Measurements from ENCODE around the gene ATP1A3.

The ATP1A3 gene

DNA sequence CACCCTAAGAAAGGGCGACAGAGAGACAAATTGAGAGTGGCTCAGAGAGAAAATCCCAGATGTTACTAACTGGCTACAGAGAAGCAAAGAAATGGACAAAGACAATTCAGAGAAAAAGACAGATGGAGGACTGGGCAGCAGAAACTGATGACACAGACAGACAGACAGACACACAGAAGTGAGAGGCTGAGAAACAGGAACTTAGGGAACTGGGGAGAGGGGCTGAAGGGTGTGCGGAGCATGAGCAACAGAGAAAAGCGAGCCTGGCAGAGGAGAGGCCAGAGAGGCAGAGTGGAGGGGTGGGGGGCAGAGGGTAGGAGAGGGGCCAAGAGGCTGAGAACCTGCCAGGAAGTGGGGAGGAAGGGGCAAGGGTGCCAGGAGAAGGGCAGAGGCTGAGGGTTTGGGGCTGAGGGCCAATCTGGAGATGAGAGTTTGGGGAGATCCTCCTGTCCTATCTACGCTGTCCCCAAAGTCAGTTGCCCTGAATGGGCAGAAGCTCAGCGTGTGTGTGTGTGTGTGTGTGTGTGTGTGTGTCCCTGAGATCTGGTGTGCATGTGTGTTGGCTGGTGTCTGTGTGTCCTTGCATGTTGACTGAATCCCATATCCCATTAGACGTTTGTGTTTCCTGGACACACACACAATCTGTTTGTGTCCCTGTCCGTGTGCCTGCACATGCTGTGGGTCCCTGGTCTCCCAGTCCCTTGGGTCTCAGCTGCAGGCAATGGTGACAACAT is 60.2 kb downstream of the ATP1A3 start:
- no peak overlapping the region for H2AFZ ChIP-seq (ENCODE audit: low read length, unreplicated experiment)
- H3K4me1 ChIP-seq (ENCODE audit: control insufficient read depth, insufficient read depth, low read length, unreplicated experiment), result peaks cover 15% of the 10 kb centered on the region
- no peak overlapping the region for H3K27ac ChIP-seq (ENCODE audit: low read depth, low read length)

DNA sequence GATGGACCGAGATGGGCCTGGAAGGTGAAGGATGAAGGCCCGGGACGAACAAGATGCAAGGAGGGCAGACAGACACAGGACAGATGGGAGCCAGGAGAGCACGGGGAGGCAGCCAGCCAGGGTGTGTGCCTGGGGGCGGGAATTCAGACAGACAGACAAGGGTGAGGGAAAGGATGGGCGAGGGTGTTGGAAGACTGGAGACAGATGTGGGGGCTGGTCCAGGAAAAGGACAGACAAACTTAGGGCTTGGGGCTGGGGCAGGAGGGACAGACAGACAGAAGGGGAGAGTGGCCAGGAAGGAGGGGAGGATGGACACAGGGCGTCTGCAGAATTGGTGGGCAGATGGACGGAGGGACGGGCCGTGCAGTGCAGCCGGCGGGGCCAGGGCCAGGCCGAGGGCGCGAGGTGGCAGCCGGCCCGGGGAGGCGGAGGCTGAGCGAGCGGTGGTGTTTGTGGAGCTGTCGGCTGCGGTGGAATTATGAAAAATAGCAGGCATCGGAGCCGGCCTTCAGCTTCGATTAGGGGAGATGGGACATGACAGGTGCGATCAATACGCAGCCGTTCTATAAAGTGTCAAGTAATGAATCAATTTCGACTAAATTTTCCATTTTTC is 61.2 kb downstream of the ATP1A3 start:
- H2AFZ ChIP-seq (ENCODE audit: low read length, unreplicated experiment), result no peak overlapping the region
- H3K4me1 ChIP-seq (ENCODE audit: control insufficient read depth, insufficient read depth, low read length, unreplicated experiment), result peaks cover 15% of the 10 kb centered on the region
- no peaks in the 10 kb centered on the region for H3K79me2 ChIP-seq (ENCODE audit: control insufficient read depth, insufficient read depth, low read length, unreplicated experiment)
- no peak overlapping the region for H3K27ac ChIP-seq (ENCODE audit: low read depth, low read length)
- H3K27me3 ChIP-seq (ENCODE audit: insufficient read depth, low read length), result peaks cover 56% of the 10 kb centered on the region
- no peak overlapping the region for H3K4me3 ChIP-seq (ENCODE audit: low read depth, low read length)
- H3K36me3 ChIP-seq (ENCODE audit: insufficient read depth, low read length), result no peaks in the 10 kb centered on the region

More for the DNA sequence above, 60.2 kb downstream of the ATP1A3 start:
- Histone ChIP-seq H3K4me3 (ENCODE audit: low read depth, low read length) (no peak overlapping the region), H3K79me2 (ENCODE audit: control insufficient read depth, insufficient read depth, low read length, unreplicated experiment) (no peaks in the 10 kb centered on the region), H3K36me3 (ENCODE audit: insufficient read depth, low read length) (no peaks in the 10 kb centered on the region), H3K27me3 (ENCODE audit: insufficient read depth, low read length) (peaks cover 47% of the 10 kb centered on the region)

GRCh38 chr19:41932259-41932719 is 61.7 kb downstream of the ATP1A3 start:
- H2AFZ ChIP-seq (ENCODE audit: low read length, unreplicated experiment), result no peak overlapping the region
- H3K4me3 ChIP-seq (ENCODE audit: low read depth, low read length), result no peak overlapping the region
- no peak overlapping the region for H3K27ac ChIP-seq (ENCODE audit: low read depth, low read length)
- H3K36me3 ChIP-seq (ENCODE audit: insufficient read depth, low read length), result no peaks in the 10 kb centered on the region
- peaks cover 56% of the 10 kb centered on the region for H3K27me3 ChIP-seq (ENCODE audit: insufficient read depth, low read length)
- no peaks in the 10 kb centered on the region for H3K79me2 ChIP-seq (ENCODE audit: control insufficient read depth, insufficient read depth, low read length, unreplicated experiment)
- H3K4me1 ChIP-seq (ENCODE audit: control insufficient read depth, insufficient read depth, low read length, unreplicated experiment), result peaks cover 15% of the 10 kb centered on the region

GRCh38 chr19:41930926-41931592 is 63.0 kb downstream of the ATP1A3 start:
- Histone ChIP-seq H3K27me3 (ENCODE audit: insufficient read depth, low read length) (peaks cover 66% of the 10 kb centered on the region), H3K79me2 (ENCODE audit: control insufficient read depth, insufficient read depth, low read length, unreplicated experiment) (no peaks in the 10 kb centered on the region), H3K27ac (ENCODE audit: low read depth, low read length) (no peak overlapping the region), H3K36me3 (ENCODE audit: insufficient read depth, low read length) (no peaks in the 10 kb centered on the region), H2AFZ (ENCODE audit: low read length, unreplicated experiment) (no peak overlapping the region), H3K4me3 (ENCODE audit: low read depth, low read length) (no peak overlapping the region), H3K4me1 (ENCODE audit: control insufficient read depth, insufficient read depth, low read length, unreplicated experiment) (peaks cover 4% of the 10 kb centered on the region)

DNA sequence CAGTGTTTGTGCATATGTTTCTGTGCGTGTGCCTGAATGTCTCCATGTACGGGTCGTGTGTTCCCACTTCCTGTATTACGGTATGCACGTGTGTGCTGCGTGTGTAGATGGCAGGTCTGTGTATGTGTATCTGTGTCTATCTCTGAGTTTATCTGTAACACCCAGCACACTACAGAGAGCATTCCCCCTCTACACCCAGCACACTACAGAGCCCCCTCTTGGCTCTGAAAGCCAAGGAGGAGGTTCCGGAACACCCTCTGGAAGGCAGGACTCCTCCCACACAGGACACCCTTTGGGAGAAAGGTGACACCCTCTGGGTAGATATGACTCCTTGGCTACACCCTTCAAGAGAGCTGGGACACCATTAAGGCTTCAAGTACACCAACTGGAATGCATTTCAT is 63.7 kb downstream of the ATP1A3 start:
- no peak overlapping the region for H3K4me3 ChIP-seq (ENCODE audit: low read depth, low read length)
- H3K36me3 ChIP-seq (ENCODE audit: insufficient read depth, low read length), result no peaks in the 10 kb centered on the region
- H3K27ac ChIP-seq (ENCODE audit: low read depth, low read length), result no peak overlapping the region
- no peak overlapping the region for H2AFZ ChIP-seq (ENCODE audit: low read length, unreplicated experiment)
- H3K4me1 ChIP-seq (ENCODE audit: control insufficient read depth, insufficient read depth, low read length, unreplicated experiment), result no peaks in the 10 kb centered on the region
- H3K27me3 ChIP-seq (ENCODE audit: insufficient read depth, low read length), result peaks cover 68% of the 10 kb centered on the region
- H3K79me2 ChIP-seq (ENCODE audit: control insufficient read depth, insufficient read depth, low read length, unreplicated experiment), result no peaks in the 10 kb centered on the region

DNA sequence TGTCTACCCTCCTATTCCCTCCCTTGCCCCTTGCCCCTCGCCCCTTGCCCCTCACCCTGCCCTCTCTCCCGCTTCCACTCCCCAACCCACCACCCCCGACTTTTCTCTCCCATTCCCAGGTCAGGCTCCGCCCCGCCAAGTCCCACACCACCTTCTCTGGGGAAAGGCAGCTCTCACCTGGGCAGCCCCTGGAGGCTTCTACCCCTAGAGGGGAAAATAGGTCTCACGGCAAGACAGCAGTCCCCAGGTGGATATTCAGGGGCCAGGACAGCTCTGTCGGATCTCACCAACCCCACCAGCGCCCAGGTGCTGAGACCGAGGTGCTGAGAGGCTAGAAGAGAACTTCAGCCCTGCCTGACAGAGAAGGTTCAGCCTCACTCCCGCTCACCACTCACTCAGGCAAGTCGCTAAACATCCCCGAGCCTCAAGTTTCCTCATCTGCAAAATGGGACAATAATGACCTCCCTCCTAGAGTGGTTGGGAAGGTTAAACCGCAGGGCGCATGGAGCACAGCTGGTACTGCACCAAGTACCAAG is 64.4 kb downstream of the ATP1A3 start:
- Histone ChIP-seq H3K79me2 (ENCODE audit: control insufficient read depth, insufficient read depth, low read length, unreplicated experiment) (no peaks in the 10 kb centered on the region), H3K27ac (ENCODE audit: low read depth, low read length) (no peak overlapping the region), H2AFZ (ENCODE audit: low read length, unreplicated experiment) (no peak overlapping the region), H3K27me3 (ENCODE audit: insufficient read depth, low read length) (peaks cover 71% of the 10 kb centered on the region), H3K4me3 (ENCODE audit: low read depth, low read length) (no peak overlapping the region), H3K4me1 (ENCODE audit: control insufficient read depth, insufficient read depth, low read length, unreplicated experiment) (no peaks in the 10 kb centered on the region), H3K36me3 (ENCODE audit: insufficient read depth, low read length) (no peaks in the 10 kb centered on the region)

DNA sequence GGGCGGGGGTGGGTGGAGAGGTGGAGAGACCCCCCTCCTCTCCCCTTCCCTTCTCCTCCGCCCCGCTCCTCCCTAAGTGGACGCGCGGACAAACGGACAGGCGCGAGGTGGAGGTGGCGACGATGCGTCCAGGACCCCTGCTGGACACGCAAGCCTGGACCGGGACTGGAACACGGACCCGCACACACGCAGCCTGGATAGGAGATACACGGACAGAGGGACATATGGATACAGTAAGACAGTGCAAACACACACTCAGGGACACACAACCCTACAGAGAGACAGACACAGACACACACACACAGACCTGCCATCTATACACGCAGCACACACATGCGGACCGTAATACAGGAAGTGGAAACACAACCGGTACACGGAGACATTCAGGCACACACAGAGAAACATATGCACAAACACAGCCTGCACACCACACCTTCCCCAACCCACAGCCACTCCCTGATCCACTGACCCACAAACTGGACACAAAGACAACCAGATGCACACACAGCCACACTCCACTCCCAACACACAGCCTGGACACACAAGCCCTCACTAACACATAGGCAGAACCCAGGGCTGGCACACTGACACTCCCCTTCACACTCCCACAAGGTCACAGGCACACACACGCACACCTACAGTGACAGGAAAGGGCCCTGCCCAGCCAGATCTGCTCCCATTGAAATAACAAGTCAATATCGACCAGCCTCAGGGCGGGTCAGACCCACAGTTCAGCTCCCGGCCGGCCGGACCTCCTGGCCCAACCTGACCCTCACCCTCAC is 65.1 kb downstream of the ATP1A3 start:
- H3K27ac ChIP-seq (ENCODE audit: low read depth, low read length), result no peak overlapping the region
- no peaks in the 10 kb centered on the region for H3K4me1 ChIP-seq (ENCODE audit: control insufficient read depth, insufficient read depth, low read length, unreplicated experiment)
- H3K27me3 ChIP-seq (ENCODE audit: insufficient read depth, low read length), result peaks cover 76% of the 10 kb centered on the region
- no peaks in the 10 kb centered on the region for H3K36me3 ChIP-seq (ENCODE audit: insufficient read depth, low read length)
- H3K4me3 ChIP-seq (ENCODE audit: low read depth, low read length), result peak overlapping the region; percentile 72
- H2AFZ ChIP-seq (ENCODE audit: low read length, unreplicated experiment), result no peak overlapping the region
- H3K79me2 ChIP-seq (ENCODE audit: control insufficient read depth, insufficient read depth, low read length, unreplicated experiment), result no peaks in the 10 kb centered on the region

GRCh38 chr19:41928221-41928683 is 65.8 kb downstream of the ATP1A3 start, which contains the start of gene ERFL:
TSS of gene ERFL (minus strand) at chr19:41928449. CDS start at chr19:41912919, 15,530 bp downstream.
- H2AFZ ChIP-seq (ENCODE audit: low read length, unreplicated experiment), result no peak within 1 kb of the TSS
- H3K36me3 ChIP-seq (ENCODE audit: insufficient read depth, low read length), result no peaks in the 10 kb centered on the region
- peak within 1 kb of the TSS; percentile 72 for H3K4me3 ChIP-seq (ENCODE audit: low read depth, low read length)
- no peaks in the 10 kb centered on the region for H3K4me1 ChIP-seq (ENCODE audit: control insufficient read depth, insufficient read depth, low read length, unreplicated experiment)
- H3K27ac ChIP-seq (ENCODE audit: low read depth, low read length), result no peak within 1 kb of the TSS
- no peaks in the 10 kb centered on the region for H3K79me2 ChIP-seq (ENCODE audit: control insufficient read depth, insufficient read depth, low read length, unreplicated experiment)
- H3K27me3 ChIP-seq (ENCODE audit: insufficient read depth, low read length), result peaks cover 73% of the 10 kb centered on the region

GRCh38 chr19:41927497-41928192 is 66.4 kb downstream of the ATP1A3 start:
- Histone ChIP-seq H3K4me3 (ENCODE audit: low read depth, low read length) (peak overlapping the region; percentile 72), H3K36me3 (ENCODE audit: insufficient read depth, low read length) (no peaks in the 10 kb centered on the region), H3K27me3 (ENCODE audit: insufficient read depth, low read length) (peaks cover 74% of the 10 kb centered on the region), H3K79me2 (ENCODE audit: control insufficient read depth, insufficient read depth, low read length, unreplicated experiment) (no peaks in the 10 kb centered on the region), H3K27ac (ENCODE audit: low read depth, low read length) (no peak overlapping the region), H3K4me1 (ENCODE audit: control insufficient read depth, insufficient read depth, low read length, unreplicated experiment) (no peaks in the 10 kb centered on the region), H2AFZ (ENCODE audit: low read length, unreplicated experiment) (no peak overlapping the region)

All from ACC112 (cell line).